ENCODE data around the gene NCOR1.

Gene NCOR1

DNA sequence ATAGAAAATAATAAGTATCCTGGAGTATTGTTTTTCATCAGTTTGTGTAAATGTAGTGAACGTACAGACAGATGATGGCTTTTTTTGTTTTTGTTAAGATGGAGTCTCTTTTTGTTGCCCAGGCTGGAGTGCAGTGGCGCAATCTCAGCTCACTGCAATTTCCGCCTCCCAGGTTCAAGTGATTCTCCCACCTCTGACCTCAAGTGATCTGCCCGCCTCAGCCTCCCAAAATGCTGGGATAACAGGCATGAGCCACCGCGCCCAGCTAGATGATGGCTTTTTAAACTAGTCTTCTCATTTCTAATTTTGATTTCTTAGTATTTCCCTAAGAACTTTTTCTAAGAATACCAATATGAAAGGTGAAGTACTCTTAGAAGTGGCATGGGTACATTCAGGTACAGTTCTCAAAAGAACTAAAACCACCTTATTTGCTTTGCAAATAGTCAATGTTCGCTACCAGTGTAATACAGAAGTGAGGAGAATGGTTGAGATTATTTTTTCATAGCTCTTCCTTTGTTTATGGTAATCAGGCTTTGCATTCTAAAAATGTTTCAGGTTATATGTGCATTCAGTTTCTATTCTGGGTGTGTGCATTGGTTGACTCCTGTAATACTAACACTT lies 181.5 kb downstream of the NCOR1 start:
- H3K36me3 Mint-ChIP-seq (ENCODE audit: low read depth) = peaks cover 84% of the 10 kb centered on the region
- no peak for DNase-seq
- no peaks in the 10 kb centered on the region for H3K4me1 Mint-ChIP-seq
- no peaks in the 10 kb centered on the region for H3K27me3 Mint-ChIP-seq (ENCODE audit: low read depth, poor library complexity)
- peak overlapping the region; percentile 68 for H3K27ac Mint-ChIP-seq
- H3K4me3 Mint-ChIP-seq = no peak overlapping the region
- TF ChIP-seq, protein P1, sequence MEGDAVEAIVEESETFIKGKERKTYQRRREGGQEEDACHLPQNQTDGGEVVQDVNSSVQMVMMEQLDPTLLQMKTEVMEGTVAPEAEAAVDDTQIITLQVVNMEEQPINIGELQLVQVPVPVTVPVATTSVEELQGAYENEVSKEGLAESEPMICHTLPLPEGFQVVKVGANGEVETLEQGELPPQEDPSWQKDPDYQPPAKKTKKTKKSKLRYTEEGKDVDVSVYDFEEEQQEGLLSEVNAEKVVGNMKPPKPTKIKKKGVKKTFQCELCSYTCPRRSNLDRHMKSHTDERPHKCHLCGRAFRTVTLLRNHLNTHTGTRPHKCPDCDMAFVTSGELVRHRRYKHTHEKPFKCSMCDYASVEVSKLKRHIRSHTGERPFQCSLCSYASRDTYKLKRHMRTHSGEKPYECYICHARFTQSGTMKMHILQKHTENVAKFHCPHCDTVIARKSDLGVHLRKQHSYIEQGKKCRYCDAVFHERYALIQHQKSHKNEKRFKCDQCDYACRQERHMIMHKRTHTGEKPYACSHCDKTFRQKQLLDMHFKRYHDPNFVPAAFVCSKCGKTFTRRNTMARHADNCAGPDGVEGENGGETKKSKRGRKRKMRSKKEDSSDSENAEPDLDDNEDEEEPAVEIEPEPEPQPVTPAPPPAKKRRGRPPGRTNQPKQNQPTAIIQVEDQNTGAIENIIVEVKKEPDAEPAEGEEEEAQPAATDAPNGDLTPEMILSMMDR (IDR thresholded peaks at IDR 0.05) = no peak
- H3K9me3 Mint-ChIP-seq = peaks cover 6% of the 10 kb centered on the region

DNA sequence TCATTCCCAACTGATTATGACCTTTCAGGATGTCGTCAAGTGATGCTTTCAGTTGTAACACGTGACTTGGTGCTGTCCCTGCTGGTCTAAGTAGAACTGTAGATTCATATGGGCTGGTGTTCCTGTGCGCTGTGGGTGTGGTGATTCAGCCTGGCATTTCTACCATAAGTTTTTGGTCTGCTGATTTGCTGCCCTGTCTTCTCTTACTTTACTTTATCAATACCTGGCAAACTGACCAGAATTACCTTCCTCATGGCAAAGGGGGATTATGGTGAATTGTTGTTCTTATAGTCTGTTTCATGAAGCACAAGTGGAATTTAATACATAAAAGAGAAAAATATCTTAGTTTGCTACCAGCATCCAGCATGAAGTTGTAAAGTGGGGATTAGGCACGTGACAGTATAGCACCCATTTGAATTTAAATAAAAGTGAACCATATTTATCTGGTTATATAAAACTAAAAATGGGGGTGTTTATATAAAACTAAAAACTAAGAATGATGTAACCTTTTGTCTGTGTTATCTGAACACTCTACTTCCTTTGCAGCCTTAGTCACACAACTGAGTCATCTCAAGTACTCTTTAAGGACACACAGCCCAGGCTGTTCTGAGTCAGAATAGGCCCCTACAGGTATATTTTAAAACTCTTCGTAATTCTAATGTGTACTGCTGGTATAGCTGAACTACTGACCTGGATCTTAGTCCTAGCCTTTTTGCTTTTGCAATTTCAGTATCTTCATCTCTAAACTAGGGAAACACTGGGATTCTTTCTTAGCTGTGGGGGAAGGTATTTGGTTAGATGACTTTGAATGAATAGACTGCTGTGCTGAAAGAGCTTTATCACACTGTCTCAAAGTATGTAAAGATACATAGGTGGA lies 187.4 kb downstream of the NCOR1 start:
- peaks cover 85% of the 10 kb centered on the region for H3K36me3 Mint-ChIP-seq (ENCODE audit: low read depth)
- TF ChIP-seq, protein P1 (IDR thresholded peaks at IDR 0.05) = no peak
- peak overlapping the region; percentile 17 for H3K27ac Mint-ChIP-seq
- H3K4me3 Mint-ChIP-seq = no peak overlapping the region
- H3K27me3 Mint-ChIP-seq (ENCODE audit: low read depth, poor library complexity) = no peaks in the 10 kb centered on the region
- no peaks in the 10 kb centered on the region for H3K9me3 Mint-ChIP-seq
- H3K4me1 Mint-ChIP-seq = no peaks in the 10 kb centered on the region
- DNase-seq = no peak

DNA sequence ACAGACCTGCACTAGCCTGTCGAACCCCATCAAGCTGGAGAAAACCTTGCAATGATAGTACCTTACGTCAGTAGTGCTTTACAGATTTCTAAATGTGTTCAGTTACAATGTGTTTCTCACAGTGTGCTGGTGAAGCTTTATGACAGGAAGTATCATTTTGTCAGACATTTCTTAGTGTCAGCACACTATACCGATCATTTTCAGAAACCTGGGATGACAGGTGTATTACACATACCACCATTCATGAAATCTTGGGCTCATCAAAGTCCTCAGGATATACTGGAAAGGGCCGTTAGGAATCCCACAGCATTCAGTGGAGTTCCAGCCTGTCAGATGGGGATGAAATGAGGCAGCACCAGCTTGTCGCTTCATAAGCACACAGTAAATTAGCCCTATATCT lies 188.4 kb downstream of the NCOR1 start:
- DNase-seq = no peak
- TF ChIP-seq, protein P1 (IDR thresholded peaks at IDR 0.05) = no peak
- Mint-ChIP-seq H3K4me1 (no peaks in the 10 kb centered on the region), H3K4me3 (no peak overlapping the region), H3K9me3 (no peaks in the 10 kb centered on the region), H3K27me3 (ENCODE audit: low read depth, poor library complexity) (no peaks in the 10 kb centered on the region), H3K27ac (no peak overlapping the region), H3K36me3 (ENCODE audit: low read depth) (peaks cover 85% of the 10 kb centered on the region)

DNA sequence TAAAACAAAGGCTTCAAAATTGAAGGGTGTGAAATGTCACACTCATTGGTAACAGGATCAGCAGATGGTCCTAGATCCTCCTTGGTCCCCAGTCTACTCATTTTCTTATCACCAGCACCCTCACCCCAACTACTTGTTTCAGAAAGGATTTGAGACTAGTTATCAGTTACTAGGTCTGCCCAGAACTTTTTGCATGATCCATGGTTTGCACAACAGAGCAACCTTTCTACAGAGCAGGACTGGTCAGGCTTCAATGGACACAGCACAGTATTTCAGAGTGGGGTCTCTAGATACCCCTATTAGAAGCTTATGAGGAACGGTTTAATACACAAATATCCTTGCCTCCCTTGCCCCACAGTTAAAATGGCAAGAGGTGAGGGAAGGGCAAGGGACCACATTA lies 190.1 kb downstream of the NCOR1 start:
- H3K36me3 Mint-ChIP-seq (ENCODE audit: low read depth) = peaks cover 92% of the 10 kb centered on the region
- H3K27me3 Mint-ChIP-seq (ENCODE audit: low read depth, poor library complexity) = no peaks in the 10 kb centered on the region
- no peaks in the 10 kb centered on the region for H3K4me1 Mint-ChIP-seq
- TF ChIP-seq, protein P1 (IDR thresholded peaks at IDR 0.05) = no peak
- DNase-seq = no peak
- H3K9me3 Mint-ChIP-seq = no peaks in the 10 kb centered on the region
- no peak overlapping the region for H3K27ac Mint-ChIP-seq
- no peak overlapping the region for H3K4me3 Mint-ChIP-seq

DNA sequence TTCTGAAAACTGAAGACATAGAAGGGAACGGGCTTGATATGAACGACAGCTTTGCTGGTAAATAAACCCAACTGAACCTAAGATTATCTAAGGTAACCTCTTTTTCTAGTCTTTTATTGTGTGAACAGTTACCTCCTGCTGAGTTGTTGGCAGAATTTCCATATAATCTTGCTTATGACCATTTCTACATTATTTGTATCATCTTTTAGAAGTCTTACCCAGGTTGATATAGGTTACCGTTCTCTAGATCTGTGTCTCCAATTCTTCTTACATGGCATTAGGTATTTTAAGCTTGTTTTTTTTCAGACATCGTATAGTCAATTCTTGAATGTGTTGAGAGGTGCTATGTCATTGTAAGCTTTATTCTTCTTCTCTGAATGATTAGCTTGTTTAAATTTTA lies 191.5 kb downstream of the NCOR1 start:
- no peaks in the 10 kb centered on the region for H3K4me1 Mint-ChIP-seq
- H3K27ac Mint-ChIP-seq = no peak overlapping the region
- DNase-seq = no peak
- no peaks in the 10 kb centered on the region for H3K27me3 Mint-ChIP-seq (ENCODE audit: low read depth, poor library complexity)
- H3K9me3 Mint-ChIP-seq = no peaks in the 10 kb centered on the region
- no peak overlapping the region for H3K4me3 Mint-ChIP-seq
- peaks cover 90% of the 10 kb centered on the region for H3K36me3 Mint-ChIP-seq (ENCODE audit: low read depth)
- TF ChIP-seq, protein P1 (IDR thresholded peaks at IDR 0.05) = no peak
